ENCODE results near the gene PROSER2.

DNA sequence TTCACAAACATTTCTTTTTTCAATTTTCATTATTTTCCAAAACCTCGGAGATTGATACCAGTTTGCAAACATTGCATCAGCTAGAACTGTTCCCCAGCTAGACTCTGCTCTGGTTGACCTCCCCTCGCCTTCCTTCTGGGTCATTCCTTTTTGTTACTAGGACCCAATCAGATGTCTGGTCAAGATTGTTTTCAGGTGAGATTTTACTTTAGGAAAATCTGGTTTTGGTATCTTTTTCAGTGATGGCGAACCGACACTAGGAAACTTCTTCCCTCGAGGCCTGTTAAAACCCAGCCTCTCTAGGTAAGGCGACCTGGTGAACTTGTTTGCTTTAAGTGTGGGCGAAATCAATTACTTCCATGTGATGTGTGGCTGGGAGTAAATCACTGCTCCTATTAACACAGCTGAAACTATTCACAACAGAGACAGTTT is 8.4 kb downstream of the PROSER2 start:
- TF ChIP-seq POLR2A (IDR thresholded peaks at IDR 0.05; ENCODE audit: low read depth, low read length) (no peak), POLR2AphosphoS5 (IDR thresholded peaks at IDR 0.05; ENCODE audit: low read depth, low read length) (no peak)
